HG02763 (cell line): ENCODE results near the gene UNC93A.
"Not testable (repeated sequence)": the region's sequence is repeated elsewhere in the genome, so short reads cannot be mapped to it uniquely, and the experiment has no call there.

ENCODE experiments used
- ATAC-seq: cut with Tn5 transposase; IDR thresholded peaks from one replicate; pipeline ENCODE4 v1.9.1; 2021; ENCODE audit warnings: mild to moderate bottlenecking, moderate library complexity; ENCODE audit not compliant: unreplicated experiment

UNC93A gene

GRCh38 chr6:167290786-167291622, at the start of gene UNC93A:
Gene UNC93A, plus strand, starts transcription at chr6:167291315. Its CDS starts 175 bp downstream, at chr6:167291490.
- ATAC-seq = no peak

GRCh38 chr6:167241321-167242134, 49.6 kb upstream of the UNC93A start:
- ATAC-seq = not testable (repeated sequence)

- ATAC-seq = not testable (repeated sequence)
These were observed 49.0 kb upstream of the UNC93A start for GRCh38 chr6:167242135-167242506.

- not testable (repeated sequence) for ATAC-seq
These were observed 48.5 kb upstream of the UNC93A start for GRCh38 chr6:167242511-167243051.

- ATAC-seq = no peak
These were observed 46.8 kb upstream of the UNC93A start for GRCh38 chr6:167244064-167244960.

GRCh38 chr6:167244991-167245390, 46.1 kb upstream of the UNC93A start:
- no peak for ATAC-seq

- no peak for ATAC-seq
These were observed 45.5 kb upstream of the UNC93A start for GRCh38 chr6:167245591-167245990.

GRCh38 chr6:167247814-167248595, 43.1 kb upstream of the UNC93A start:
- no peak for ATAC-seq

GRCh38 chr6:167248878-167249455, 42.1 kb upstream of the UNC93A start:
- ATAC-seq = not testable (repeated sequence)

- no peak for ATAC-seq
These were observed 38.8 kb upstream of the UNC93A start for GRCh38 chr6:167252271-167252670.

GRCh38 chr6:167255918-167256553, 35.1 kb upstream of the UNC93A start:
- ATAC-seq = no peak

GRCh38 chr6:167258646-167259045, 32.5 kb upstream of the UNC93A start:
- ATAC-seq = no peak

GRCh38 chr6:167266057-167266829, 24.9 kb upstream of the UNC93A start:
- ATAC-seq = not testable (repeated sequence)

- no peak for ATAC-seq
These were observed 24.1 kb upstream of the UNC93A start for GRCh38 chr6:167266830-167267555.

- ATAC-seq = not testable (repeated sequence)
These were observed 23.6 kb upstream of the UNC93A start for GRCh38 chr6:167267556-167267898.

- no peak for ATAC-seq
These were observed 23.2 kb upstream of the UNC93A start for GRCh38 chr6:167267921-167268401.

- ATAC-seq = no peak
These were observed 22.3 kb upstream of the UNC93A start for GRCh38 chr6:167268683-167269280.
